IPS-NIHi11 (cell line): ENCODE data around the gene WDR37.
A peak's percentile ranks its signal among the peaks of the same experiment; 100 is the strongest.

Experiments used
- DNase-seq: peaks from one replicate; pipeline ENCODE4 v3.0.0; 2012; ENCODE audit warnings: mixed read lengths, low spot score

Gene WDR37

DNA sequence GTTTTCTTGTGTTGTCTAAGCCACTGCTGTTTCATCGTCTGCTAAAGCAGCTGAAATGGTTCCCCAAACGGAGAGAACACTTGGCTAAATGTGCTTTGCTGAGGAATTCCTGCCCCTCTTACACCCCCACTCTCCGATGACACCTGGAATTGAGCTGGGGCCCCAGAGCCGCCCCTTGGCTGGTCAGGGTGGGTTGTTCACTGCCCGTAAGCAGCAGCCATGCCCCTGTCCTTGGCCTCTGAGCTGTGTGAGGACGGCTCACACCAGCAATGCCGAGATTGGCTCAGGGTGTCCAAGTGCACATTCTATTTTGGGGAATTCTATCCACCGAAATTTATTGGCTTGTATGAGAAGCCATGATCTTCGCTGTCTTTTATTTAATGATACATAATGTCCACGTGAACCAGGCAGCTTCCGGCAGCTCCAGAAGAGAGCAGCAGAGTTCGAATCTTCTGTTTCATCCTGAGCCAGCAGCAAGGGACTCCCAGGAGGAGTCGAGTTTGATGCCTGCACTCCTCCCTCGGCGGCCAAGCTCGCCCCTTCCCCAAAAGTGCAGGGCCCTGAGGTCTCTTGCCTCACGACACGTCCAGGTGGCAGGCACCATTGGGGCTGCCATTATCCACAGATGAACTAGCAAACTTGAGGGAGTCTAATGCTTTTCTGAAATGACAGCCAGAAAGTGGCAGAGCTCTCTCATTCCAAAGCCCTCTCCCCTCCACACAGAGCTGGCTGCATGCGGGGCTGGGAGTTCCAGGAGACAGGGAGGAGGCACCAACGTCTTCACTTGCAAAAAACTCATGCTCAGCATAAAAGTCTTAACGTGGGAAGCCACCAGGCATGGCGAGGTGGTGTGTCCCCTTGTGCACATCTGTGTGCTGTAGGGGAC is 114.0 kb downstream of the WDR37 start:
- no peak for DNase-seq

DNA sequence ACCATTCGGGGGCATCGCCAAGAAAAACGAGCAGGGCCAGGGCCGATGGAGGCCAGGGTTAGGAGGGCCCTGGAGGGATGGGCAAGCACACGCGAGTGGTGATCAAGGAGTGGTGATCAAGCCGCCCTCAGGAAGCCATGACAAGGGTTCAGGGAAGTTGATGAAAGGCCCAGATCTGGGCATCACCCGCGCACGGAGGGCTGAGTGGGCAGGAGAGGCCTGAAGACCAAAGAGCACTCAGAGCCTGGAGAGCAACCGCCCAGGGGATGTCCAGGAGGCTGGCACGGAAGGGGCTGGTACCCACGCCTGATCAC is 114.6 kb downstream of the WDR37 start:
- DNase-seq = no peak

DNA sequence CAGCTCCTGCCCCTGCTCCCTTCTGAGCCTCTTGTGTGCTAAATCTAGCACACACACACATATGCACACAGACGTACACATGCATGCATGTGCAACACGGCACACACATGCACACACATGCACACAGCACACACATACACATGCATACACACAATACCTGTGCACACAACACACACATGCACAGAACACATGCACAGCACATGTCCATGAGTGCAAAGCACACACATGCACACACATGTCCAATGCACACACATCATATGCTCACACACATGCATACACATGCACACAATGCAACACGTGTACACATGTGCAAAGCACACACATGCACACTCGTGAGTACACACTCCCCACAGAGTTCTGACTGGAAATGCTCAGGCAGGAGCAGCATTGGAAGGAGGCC is 115.0 kb downstream of the WDR37 start:
- DNase-seq = no peak

DNA sequence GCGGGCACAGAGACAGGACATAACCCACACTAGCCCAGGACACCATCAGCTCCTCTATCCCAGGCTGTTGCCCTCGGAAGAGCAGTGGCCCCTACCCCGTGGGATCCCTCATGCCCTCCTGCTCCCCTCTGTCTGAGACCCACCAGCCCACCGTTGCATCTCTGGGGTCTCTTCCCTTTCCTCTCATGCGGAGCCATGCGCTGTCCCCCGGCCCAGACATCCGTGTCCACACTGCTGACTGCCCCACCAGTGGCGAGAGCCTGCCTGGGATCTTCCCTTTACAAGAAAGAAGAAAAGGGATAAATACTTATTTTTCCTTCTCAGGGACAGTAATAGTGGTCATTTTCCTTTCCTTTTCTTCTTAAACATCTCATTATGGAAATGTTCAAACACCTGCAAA is 115.4 kb downstream of the WDR37 start:
- DNase-seq = no peak

DNA sequence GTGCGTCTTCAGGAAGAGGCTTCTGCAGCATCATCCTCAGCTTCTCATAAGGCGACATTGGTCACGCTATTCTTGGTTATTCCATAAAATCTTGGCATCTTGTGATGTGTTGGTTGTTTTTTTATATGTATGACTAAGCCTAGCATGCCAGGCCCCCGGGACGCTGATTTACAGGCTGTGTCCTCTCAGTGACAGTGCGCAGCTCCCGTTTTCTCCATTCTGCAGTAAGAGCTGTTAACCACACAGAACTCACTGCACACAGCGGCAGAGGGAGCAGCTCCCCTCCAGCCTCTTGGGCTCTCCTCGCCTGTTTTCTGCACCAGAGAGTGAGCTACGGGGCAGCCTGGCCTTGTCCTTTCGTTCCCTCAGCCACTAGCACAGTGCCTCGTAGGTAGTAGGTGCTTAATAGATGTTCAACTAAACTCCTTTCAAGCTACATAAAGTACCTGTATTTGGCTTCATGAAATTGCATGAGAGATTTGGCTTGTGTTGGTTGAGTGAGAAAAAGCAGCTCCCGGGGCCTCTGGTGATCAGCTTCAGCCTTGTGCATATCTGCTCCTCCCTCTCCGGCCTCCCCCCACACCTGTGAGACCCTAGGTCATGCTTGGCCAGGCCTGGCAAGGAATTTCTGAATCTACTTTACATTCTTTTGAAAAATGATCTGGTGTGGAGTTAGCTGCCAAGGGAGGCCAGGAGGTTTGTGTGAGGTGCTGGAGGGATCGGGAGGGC is 116.2 kb downstream of the WDR37 start:
- no peak for DNase-seq

DNA sequence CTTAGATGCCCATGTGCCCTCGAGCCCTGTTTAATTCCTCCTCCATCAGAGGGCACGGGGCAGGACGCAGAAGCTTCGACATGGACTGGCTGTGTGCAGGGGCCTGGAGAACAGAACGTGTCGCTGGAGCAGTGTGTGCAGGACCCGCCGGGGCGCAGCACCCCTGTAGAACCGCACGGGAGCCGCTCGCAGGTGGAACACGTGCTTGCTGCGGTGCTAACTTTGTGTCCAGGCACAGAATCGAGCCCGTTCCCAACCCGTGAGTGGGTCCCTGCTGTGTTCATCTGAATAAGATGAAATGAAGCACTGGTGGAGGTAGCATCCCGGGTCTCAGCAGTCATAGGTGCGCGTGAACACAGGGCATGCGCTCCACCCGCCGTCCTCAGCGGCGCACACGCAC is 116.9 kb downstream of the WDR37 start:
- DNase-seq = no peak

DNA sequence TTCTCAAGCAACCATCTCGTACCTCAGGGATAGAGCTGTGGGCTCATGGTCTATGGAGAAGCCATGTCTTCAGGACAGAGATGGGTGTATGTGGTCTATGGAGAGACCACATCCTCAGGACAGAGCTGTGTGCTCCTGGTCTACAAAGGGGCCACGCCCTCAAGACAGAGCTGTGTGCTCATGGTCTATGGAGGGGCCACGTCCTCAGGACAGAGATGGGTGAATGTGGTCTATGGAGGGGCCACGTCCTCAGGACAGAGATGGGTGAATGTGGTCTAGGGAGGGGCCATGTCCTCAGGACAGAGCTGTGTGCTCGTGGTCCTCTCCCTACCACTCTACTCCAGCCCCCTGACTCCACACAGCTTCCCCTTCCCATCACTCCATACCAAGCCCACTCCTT is 117.8 kb downstream of the WDR37 start:
- DNase-seq = no peak

DNA sequence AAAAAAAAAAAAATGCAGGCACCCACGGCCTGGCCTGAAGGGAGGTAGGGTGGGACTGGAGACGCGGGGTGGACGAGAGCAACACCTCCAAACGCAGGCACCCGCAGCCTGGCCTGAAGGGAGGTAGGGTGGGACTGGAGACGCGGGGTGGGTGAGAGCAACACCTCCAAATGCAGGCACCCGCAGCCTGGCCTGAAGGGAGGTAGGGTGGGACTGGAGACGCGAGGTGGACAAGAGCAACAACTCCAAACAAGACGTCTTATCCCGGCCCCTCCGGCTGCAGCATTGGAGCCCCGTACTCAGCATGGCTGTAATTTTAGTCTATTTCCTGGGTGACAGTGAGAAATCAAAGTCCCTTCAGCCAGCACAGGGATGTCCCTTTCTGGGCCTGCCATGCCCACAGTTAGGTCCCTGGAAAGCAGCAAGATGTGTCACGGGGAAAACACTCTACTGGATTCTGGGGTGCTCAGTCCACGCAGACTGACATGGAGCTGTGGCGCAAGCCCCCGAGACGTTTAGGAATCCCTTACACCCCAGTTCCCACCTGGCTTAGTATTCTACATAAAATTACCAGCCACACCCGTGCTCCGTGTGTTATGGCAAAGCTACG is 119.9 kb downstream of the WDR37 start:
- DNase-seq = no peak

DNA sequence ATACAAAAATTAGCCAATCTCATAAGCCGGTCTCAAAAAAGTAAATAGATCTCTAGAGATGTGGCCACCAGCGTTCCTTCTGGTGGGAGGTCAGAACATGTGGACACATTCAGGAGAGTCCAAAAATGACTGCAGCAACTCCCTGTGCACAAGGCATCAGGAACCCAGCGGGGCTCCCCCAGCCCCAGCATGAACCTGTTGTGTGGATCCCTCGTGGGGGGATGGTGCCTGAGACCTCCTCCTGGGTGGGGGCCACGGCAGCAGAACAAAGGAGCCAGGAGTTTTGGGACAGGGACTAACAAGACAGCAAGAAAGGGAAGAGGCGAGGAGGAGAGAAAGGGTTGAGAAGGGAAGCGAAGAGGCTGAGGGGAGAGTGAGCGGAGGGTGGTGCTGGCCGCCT is 121.8 kb downstream of the WDR37 start:
- no peak for DNase-seq

DNA sequence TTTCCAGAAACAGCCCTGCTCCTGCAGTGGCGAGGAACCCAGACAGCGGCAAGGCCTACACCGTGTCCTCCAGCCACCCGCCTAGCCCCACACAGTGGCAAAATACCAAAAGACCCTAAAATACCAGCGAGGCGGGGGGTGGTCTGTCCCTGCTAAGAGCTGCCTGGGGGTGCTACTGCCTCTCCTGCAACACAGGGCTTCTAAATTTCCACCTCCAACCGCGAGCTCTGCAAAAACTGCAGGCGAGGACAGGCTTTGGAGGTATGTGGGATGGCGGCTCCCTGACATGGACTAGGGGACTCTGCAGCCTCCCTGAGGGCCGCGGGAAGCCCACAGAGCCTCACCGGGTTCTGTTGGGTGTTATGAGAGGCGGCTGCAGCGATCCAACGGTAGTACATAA is 122.3 kb downstream of the WDR37 start:
- no peak for DNase-seq

DNA sequence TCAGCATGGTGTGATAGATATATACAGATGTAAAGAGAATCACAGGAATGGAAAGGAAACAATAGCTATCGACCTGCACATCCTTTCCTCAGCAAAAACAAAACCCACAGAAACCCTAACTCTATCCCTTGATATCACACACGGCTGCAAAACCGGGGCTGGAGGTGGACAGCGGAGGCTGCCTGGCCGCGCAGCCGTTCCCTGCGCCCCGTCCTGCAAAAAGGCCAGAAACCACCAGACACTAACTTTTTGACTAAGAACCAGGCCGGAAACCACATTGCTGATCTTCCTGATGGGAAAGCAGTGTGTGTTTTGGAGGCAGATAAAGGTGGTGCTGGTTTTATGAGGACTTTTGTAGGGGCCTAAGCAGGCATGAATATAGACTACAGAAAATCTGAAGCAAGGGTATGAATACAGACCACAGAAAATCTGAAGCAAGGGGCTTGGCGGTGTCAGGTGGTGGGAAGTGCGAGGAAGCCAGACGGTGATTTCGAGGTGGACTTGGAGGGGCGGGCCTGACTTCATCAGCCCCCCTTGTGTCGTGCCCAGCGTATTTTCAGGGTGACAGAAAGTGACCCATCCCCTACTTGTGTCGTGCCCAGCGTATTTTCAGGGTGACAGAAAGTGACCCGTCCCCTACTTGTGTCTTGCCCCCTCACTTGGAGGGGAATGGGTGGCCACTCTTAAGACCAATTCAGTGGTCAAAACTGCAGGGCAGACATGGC is 123.3 kb downstream of the WDR37 start:
- no peak for DNase-seq

DNA sequence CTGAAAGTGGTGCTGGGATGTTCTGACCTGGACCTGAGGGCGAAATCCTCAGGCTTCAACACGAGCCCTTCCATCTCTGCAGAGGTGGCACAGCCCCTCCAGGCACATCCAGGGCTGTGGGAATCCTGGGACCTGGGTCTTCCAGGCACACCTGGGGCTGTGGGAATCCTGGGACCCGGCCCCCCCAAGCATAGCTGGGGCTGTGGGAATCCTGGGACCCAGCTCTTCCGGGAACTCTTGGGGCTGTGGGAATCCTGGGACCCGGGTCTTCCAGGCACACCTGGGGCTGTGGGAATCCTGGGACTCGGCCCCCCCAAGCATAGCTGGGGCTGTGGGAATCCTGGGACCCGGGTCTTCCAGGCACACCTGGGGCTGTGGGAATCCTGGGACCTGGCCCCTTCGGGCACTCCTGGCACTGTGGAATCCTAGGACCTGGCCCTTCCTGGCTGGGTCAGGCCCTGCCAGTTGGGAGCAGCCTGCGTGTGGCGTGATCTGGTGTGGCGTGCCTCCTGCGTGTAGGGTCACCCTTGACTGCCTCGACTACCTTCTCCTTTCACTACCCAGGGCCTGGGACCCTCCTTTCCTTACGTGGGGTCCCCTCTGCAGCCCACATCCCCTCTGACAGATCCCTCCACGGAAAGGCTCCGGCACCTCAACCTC is 124.0 kb downstream of the WDR37 start:
- DNase-seq = no peak

DNA sequence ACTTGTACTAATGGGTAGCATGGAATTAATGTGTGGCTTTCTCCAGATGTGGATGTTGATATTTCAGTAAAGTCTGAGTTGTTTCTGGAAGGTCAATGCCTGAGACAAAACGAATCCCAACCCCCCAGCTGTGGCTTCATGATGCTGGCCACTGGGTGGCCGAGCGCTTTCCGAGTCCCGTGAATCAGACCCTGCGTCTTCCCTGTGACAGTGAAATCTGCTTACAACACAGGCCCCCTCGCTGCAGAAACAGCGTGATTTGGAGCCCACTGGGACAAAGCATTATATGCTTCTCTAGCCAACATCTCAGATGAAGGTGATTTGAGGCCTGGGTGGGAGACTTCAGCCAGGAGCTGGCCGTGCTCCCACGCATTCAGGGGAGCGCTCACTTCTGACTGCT is 124.7 kb downstream of the WDR37 start:
- peak; percentile 60 for DNase-seq
